Fibroblast of lung (primary cell): ENCODE measurements around the gene KCNIP1. TPM values are rescaled to one million over a fixed set of nuclear protein-coding genes. Genes with fewer than 3 reads are reported as not detected.
"Not testable (repeated sequence)": the region's sequence is repeated elsewhere in the genome, so short reads cannot be mapped to it uniquely, and the experiment has no call there.

Experiments used
- DNase-seq, 2 donors: peaks; one replicate each; pipeline versions ENCODE4 v3.0.0 to v3.0.0-alpha.2; 2010; ENCODE audit warnings: low read depth in 2 of 2
- H2AFZ ChIP-seq: 2 replicates; pipeline ENCODE4 v1.5.1; 2012; ENCODE audit warnings: low read length, control low read depth, inconsistent platforms
- H3K27ac ChIP-seq: 2 replicates; pipeline ENCODE4 v1.5.1; 2011; ENCODE audit warnings: low read length, control low read depth; ENCODE audit not compliant: insufficient read depth
- H3K27me3 ChIP-seq: 2 replicates; pipeline ENCODE4 v1.5.1; 2011; ENCODE audit warnings: mild to moderate bottlenecking, low read length; ENCODE audit not compliant: control insufficient read depth, insufficient read depth
- H3K36me3 ChIP-seq: 2 replicates; pipeline ENCODE4 v1.5.1; 2011; ENCODE audit warnings: low read length; ENCODE audit not compliant: control insufficient read depth, insufficient read depth
- H3K4me1 ChIP-seq: 2 replicates; pipeline ENCODE4 v1.5.1; 2011; ENCODE audit warnings: low read length; ENCODE audit not compliant: control insufficient read depth, insufficient read depth; ENCODE audit errors: extremely low read depth
- H3K4me2 ChIP-seq: 2 replicates; pipeline ENCODE4 v1.5.1; 2011; ENCODE audit warnings: low read length, control low read depth; ENCODE audit not compliant: insufficient read depth; ENCODE audit errors: extremely low read depth
- H3K4me3 ChIP-seq, 4 experiments: fragments of 200-600 bp in 1 of 4; sonication (generic) in 1 of 4; replicated peaks in 1 of 4; 2 replicates each; pipeline ENCODE4 v1.5.1; 2011 to 2016; ENCODE audit warnings: low read length in 4 of 4, low read depth in 3 of 4, mild to moderate bottlenecking in 3 of 4, control low read depth in 2 of 4, inconsistent platforms in 1 of 4, mixed read lengths in 1 of 4; ENCODE audit not compliant: insufficient read depth in 1 of 4; ENCODE audit errors: control extremely low read depth in 1 of 4
- H3K79me2 ChIP-seq: 2 replicates; pipeline ENCODE4 v1.5.1; 2012; ENCODE audit warnings: mild to moderate bottlenecking, low read length, inconsistent platforms; ENCODE audit not compliant: control insufficient read depth, insufficient read depth
- H3K9ac ChIP-seq: 2 replicates; pipeline ENCODE4 v1.5.1; 2011; ENCODE audit warnings: mild to moderate bottlenecking, low read length, control low read depth; ENCODE audit not compliant: insufficient read depth
- H3K9me3 ChIP-seq: 2 replicates; pipeline ENCODE4 v1.5.1; 2012; ENCODE audit warnings: low read depth, low read length; ENCODE audit not compliant: control insufficient read depth, insufficient read depth
- H4K20me1 ChIP-seq: 2 replicates; pipeline ENCODE4 v1.5.1; 2011; ENCODE audit warnings: low read length; ENCODE audit not compliant: control insufficient read depth, insufficient read depth; ENCODE audit errors: extremely low read depth
- EZH2 ChIP-seq: IDR thresholded peaks from 2 replicates; pipeline ENCODE4 v1.5.1; 2012; ENCODE audit warnings: low read length, control low read depth, mild to moderate bottlenecking; ENCODE audit errors: missing control alignments
- polyA plus RNA-seq, 2 donors: library from polyadenylated mRNA; depleted of rRNA in 1 of 2; stranded (reverse) in 1 of 2; unstranded in 1 of 2; fragments of >200 nt; gene quantifications; 2 replicates each; pipeline ENCODE4 v1.2.1, GENCODE V29; 2011 to 2012; ENCODE audit warnings: missing spikeins in 1 of 2
- total RNA-seq: library from RNA; depleted of rRNA; stranded (reverse); fragments of >200 nt; gene quantifications from 2 replicates; pipeline ENCODE4 v1.2.1, GENCODE V29; 2014
- TF ChIP-seq, protein P1 (sequence below), 2 donors: IDR thresholded peaks in 1 of 2; conservative IDR thresholded peaks in 1 of 2; 1 replicate in 1 of 2; 2 replicates in 1 of 2; pipeline ENCODE4 v1.5.1; 2011 to 2012; ENCODE audit warnings: low read length in 2 of 2, control low read depth in 1 of 2, inconsistent platforms in 1 of 2, low read depth in 1 of 2, mild to moderate bottlenecking in 1 of 2

Gene KCNIP1
- total and polyA plus RNA-seq, 2 donors (not counting 1 experiment from before 2014, with no cell fraction given): not detected

DNA sequence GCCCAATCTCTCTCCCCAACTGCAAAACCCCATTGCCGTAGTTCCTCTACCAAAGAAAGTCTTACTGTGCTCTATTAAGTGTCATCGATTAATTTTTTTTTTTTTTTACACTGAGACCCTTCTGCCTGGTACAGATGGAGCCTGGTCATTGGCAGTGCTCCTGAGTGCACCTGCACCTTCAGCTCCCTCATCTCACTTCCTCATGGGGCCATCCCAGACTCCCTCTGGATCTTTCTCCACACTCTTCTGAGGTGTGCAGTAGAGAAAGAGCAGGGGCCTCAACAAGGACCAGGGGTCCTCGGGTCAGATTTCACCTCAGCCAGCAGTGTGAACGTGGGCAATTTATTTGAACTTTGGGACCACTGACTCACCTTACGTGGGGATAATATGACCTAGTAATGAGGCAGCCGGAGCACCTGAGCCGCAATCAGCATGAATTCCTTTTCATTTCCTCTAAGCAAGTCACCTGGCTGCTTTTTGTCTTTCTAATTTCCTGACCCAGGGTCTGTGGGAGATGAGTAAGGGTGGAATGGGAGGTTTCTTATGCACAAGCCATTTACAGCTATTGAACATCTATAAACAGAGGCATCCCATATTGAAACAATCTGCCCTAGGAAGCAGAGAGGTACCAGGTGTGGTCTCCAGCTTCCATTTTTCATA lies 257.4 kb downstream of the KCNIP1 start:
- Histone ChIP-seq H3K27me3 (no peaks in the 10 kb centered on the region), H3K4me3 (no peak overlapping the region), H3K36me3 (no peaks in the 10 kb centered on the region), H3K79me2 (no peaks in the 10 kb centered on the region), H3K27ac (no peak overlapping the region), H3K4me1 (no peaks in the 10 kb centered on the region), H2AFZ (no peak overlapping the region), H3K9ac (no peak overlapping the region), H4K20me1 (no peaks in the 10 kb centered on the region), H3K9me3 (no peaks in the 10 kb centered on the region), H3K4me2 (no peak overlapping the region)
- no peak for DNase-seq
- TF ChIP-seq, protein P1, sequence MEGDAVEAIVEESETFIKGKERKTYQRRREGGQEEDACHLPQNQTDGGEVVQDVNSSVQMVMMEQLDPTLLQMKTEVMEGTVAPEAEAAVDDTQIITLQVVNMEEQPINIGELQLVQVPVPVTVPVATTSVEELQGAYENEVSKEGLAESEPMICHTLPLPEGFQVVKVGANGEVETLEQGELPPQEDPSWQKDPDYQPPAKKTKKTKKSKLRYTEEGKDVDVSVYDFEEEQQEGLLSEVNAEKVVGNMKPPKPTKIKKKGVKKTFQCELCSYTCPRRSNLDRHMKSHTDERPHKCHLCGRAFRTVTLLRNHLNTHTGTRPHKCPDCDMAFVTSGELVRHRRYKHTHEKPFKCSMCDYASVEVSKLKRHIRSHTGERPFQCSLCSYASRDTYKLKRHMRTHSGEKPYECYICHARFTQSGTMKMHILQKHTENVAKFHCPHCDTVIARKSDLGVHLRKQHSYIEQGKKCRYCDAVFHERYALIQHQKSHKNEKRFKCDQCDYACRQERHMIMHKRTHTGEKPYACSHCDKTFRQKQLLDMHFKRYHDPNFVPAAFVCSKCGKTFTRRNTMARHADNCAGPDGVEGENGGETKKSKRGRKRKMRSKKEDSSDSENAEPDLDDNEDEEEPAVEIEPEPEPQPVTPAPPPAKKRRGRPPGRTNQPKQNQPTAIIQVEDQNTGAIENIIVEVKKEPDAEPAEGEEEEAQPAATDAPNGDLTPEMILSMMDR (conservative IDR thresholded peaks at IDR 0.05 in 1 of 2, IDR thresholded peaks at IDR 0.05 in 1 of 2; ENCODE audit: low read depth in 1 of 2, low read length in 2 of 2): no peak
- TF ChIP-seq EZH2: no peak

DNA sequence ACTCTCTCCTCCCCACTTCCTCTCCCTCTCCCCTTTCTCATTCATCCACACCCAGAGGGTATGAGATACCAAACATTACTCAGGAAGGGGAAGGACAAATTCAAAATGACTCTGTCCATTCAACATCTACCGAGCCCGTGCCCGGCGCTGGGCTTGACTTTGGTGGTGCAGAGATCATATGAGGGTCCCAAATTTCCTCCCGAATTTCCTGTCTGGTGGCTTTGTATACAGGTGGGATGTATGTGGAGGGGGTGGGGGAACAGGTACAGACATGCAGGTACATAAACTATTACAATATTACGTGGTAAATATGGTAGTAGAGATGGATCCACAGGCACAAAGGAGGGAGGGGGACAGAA lies 257.9 kb downstream of the KCNIP1 start:
- H3K4me1 ChIP-seq: no peaks in the 10 kb centered on the region
- no peaks in the 10 kb centered on the region for H4K20me1 ChIP-seq
- DNase-seq: no peak

DNA sequence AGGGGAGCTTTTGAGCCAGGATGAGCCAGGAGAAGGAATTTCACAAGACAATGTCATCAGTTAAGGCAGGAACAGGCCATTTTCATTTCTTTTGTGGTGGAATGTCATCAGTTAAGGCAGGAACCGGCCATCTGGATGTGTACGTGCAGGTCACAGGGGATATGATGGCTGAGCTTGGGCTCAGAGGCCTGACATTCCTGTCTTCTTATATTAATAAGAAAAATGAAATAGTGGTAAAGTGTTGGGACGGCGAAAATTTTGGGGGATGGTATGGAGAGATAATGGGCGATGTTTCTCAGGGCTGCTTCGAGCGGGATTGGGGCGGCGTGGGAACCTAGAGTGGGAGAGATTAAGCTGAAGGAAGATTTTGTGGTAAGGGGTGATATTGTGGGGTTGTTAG lies 258.5 kb downstream of the KCNIP1 start:
- H3K36me3 ChIP-seq, H3K4me3 ChIP-seq, H2AFZ ChIP-seq, H3K27ac ChIP-seq, H3K9me3 ChIP-seq, H3K27me3 ChIP-seq, H3K9ac ChIP-seq, H4K20me1 ChIP-seq, H3K79me2 ChIP-seq, DNase-seq, H3K4me1 ChIP-seq, H3K4me2 ChIP-seq: not testable (repeated sequence)

More for the DNA sequence above, 257.9 kb downstream of the KCNIP1 start:
- Histone ChIP-seq H3K27ac (no peak overlapping the region), H3K79me2 (no peaks in the 10 kb centered on the region), H3K4me3 (no peak overlapping the region), H3K9me3 (no peaks in the 10 kb centered on the region), H3K27me3 (no peaks in the 10 kb centered on the region), H3K36me3 (no peaks in the 10 kb centered on the region), H3K9ac (no peak overlapping the region), H3K4me2 (no peak overlapping the region), H2AFZ (no peak overlapping the region)
- TF ChIP-seq EZH2: no peak
- TF ChIP-seq, protein P1 (conservative IDR thresholded peaks at IDR 0.05 in 1 of 2, IDR thresholded peaks at IDR 0.05 in 1 of 2; ENCODE audit: low read depth in 1 of 2, low read length in 2 of 2): no peak

DNA sequence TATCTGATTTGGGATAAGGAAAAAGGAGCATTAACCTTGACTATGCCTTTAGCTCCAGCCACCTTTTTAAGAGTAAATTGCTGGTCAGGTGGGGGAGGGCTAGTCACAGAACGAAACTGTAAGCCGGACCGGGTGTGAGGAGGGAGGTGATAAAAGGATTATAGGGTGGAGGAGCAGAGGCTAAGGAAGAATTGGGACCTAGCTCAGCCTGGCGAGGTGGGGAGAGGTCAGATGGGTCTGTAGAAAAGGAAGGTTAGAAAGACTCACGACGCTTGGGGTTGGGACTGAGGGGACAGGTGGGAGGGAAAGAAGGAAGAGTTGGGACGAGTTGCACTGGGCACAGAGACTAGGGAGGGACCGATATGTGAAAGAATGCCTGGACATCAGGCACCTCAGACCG lies 262.0 kb downstream of the KCNIP1 start:
- H3K4me3 ChIP-seq, H3K27me3 ChIP-seq, H3K79me2 ChIP-seq, H3K4me2 ChIP-seq, H3K4me1 ChIP-seq, H2AFZ ChIP-seq, H3K9me3 ChIP-seq, H3K9ac ChIP-seq, H3K27ac ChIP-seq, H3K36me3 ChIP-seq, H4K20me1 ChIP-seq, DNase-seq: not testable (repeated sequence)
